Activated gamma-delta T cell treated with Interleukin-2 at 50 U/mL for 16 hours (primary cell): ENCODE data around the gene CDCA7.
"Not testable (repeated sequence)": the region's sequence is repeated elsewhere in the genome, so short reads cannot be mapped to it uniquely, and the experiment has no call there.

ENCODE experiments used
- DNase-seq: peaks from one replicate; pipeline ENCODE4 v3.0.0-alpha.2; 2020

The CDCA7 gene

DNA sequence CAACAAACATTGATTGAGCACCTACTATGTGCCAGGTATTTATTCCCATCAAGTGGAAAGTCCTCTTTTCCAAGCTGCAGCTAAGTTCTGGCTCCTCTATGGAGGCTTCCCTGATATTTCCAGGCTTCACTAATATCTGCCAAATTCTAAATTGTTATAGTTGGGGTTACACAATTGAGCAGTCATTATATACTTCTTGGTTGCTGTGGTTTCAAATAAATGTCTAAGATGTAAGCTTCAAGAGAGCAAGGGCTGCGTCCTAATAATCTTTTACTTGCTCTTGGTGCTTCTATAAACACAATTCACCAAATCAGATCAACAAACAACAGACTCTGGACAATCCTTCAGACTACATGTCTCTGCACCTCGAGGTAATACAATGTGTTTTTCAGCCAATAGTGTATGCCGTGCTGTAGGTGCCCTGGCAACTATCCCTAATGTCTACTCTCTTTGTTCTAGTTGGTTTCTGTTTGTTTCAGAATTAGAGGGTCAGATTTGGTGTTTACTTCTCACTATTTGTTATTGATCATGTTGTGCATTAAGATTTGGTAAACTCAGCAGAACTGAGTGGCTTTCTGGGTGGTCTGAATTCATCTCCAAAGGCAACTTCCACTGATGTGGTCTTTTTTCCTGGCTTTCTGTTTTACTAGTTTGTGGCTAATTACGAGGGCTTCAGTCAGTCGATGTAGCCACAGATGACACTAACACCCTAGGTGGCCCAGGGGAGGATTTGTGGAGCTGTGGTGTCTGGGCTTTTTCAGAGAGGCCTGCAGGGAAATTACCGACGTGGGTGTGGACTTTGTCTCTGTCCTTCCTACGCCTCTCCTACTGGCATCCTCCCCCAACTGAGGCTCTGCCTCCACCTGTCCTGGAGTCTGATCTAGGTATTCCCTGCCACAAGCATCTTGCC is 50.4 kb downstream of the CDCA7 start:
- no peak for DNase-seq

DNA sequence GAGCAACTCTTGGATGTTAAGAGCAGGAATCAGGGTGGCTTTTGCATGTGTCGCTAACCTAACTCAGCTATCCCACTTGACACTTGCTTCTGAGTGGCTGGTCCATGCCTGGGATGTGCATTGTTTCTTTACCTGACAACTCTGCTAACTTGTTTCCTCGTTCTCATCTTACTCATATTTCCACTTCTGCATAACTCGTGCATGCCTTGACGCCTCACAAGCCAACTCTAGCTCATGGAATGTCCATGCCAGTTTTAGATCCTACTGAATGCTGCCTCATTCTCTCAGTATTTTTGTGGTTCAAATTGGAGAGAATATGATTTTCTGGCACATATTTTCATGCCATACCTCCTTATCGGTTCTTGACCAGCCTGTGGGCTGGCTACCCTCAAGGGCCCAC is 52.5 kb downstream of the CDCA7 start:
- no peak for DNase-seq

DNA sequence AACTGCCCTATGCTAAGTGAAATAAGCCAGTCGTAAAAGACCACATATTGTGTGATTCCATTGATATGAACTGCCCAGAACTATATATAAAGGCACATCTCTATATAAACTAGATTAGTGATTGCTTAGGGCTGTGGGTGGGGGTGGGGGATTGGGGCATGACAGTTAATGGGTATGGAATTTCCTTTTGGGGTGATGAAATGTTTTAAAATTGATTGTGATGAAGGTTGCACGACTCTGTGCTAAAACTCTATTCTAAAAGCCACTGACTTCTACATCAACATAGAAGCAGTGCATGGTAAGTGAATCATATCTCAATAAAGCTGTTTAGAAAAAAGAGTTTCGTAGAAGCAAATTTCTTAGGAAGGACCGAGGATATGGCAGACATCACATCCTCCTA is 53.0 kb downstream of the CDCA7 start:
- DNase-seq = no peak

DNA sequence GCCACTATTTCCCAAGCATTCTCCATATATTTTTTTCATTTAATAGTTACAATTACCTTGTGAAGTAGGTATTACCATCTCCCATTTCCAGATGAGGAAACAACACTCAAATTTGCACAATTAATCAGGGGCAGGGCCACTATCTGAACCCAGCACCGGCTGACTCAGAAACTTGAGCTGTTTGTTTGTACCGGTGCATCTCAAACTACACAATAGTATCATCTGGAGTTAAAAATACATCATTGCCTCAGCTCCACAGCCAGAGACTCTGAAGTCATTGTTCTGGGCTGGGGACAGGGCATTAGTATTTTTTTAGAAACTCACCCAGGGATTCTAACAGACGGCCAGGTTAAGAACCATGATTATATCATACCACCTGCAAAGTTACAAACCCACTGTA is 55.9 kb downstream of the CDCA7 start:
- DNase-seq = no peak

DNA sequence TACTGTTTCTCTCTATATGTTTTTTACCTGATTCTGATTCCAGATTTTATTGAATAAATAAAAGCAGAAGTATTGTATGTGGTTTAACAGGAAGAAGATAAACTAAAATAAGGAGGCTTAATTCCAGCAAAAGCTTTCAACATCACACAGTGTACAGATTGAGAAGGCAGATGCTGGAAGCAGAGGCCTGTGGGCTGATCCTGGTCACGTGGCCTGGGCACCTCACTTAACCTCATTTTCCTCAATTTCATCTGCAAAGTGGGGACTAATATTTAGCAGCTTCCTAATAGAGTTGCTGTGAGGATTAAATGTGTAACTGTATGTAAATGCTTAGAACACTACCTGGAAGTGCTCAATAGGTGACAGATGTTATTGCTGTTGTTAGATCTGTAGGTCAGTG is 58.0 kb downstream of the CDCA7 start:
- DNase-seq = no peak

DNA sequence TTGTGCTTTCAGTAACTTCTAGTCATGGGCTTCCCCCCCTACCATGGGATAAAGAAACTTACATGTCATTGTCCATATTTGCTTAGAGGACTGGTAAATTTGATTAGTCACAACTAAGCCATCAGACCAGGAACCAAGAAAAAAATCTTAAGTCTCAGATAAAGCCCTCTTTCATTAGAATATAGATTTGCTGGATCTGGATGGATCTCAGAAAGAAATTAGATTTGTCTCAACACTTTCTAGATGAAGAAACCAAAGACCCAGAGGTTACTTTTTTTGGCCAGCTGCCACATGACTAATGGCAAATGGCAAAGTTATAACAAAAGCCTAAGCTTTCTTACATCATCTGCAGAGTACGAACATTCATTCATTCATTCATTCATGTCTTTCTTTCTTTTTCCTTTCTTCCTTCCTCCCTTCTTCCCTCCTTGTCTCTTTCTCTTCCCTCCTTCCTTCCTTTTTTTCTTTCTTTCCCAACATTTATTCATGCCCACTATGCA is 60.2 kb downstream of the CDCA7 start:
- DNase-seq = no peak

DNA sequence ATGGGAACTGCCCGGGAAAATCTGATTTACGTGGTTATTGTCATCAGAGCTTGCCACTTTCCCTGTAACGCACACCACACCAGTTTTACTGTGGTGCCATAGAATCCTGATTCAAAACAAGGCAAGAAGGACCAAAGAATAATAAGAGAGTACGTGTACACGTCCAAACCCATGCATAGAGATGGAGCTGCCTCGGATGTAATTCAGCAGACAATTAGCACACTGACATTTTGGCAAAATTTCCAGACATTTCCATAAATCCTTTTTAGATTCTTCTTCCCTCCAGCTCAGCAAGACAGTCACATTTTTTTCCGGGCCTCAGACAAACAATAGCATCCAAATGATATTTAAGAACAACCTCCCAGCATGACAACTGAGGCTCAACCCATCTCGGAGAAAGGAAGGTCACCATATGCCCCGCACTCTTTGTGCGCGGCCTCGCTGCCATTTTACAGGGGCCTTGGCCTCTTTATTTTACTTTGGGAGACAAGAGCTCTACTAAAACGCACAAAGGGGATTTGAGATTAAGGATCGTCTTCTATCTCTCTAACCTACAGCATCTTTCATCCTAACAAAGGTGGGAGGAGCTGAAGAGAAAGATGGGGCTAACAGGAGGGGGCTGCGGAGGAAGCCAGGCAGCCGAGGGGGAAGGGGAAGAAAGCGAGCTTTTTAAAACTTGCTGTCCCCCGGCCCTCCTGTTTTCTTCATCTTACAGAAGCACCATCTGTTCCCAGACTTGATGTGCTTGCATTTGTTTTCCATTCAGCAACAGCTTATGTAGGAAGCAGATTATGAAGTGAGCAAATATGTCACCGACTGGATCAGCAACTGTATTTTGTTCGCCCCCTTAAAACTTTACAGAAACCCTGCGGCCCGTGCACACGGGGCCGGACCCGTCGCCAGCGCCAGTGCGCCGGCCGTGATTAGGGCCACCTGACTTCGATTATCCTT is 61.0 kb downstream of the CDCA7 start:
- DNase-seq = no peak

DNA sequence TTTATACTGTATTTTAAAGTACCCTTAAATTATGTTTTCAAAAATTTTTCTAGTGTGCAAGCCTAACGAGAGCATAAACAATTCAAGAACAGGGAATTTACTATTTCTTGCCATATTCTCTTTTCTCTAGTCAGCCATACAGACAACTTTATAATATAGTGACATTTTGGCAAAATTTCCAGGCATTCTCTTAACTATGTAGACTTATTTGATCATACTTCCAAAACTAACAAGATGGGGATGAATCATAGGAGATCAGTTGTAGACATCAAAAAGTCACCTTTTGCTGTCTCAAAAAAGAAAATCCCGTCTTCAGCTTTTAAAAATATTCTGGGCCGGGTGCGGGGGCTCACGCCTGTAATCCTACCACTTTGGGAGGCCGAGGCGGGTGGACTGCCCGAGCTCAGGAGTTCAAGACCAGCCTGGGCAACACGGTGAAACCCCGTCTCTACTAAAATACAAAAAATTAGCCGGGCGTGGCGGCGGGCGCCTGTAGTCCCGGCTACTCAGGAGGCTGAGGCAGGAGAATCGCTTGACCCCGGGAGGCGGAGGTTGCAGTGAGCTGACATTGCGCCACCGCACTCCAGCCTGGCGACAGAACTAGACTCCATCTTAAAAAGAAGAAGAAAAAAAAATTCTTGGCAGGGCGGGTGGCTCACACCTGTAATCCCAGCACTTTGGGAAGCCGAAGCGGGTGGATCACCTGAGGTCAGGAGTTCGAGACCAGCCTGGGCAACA is 61.9 kb downstream of the CDCA7 start:
- DNase-seq = not testable (repeated sequence)

DNA sequence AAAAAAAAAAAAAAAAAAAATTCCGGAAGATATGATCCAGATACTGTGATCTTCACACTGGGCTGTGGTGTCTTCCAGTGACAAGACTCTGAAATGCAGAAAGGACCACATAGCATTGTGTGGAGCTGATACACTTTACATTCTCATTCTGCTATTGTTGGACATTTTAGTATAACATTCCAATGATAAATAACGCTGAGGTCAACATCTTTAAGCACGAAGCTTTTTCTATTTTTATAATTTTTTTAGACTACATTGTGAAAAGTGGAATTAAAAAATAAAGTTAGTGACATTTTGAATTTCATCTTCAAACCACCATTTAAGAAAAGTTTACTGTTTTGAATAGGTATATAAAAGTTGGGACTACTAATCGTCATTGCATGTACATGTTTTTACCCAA is 62.7 kb downstream of the CDCA7 start:
- DNase-seq = no peak

DNA sequence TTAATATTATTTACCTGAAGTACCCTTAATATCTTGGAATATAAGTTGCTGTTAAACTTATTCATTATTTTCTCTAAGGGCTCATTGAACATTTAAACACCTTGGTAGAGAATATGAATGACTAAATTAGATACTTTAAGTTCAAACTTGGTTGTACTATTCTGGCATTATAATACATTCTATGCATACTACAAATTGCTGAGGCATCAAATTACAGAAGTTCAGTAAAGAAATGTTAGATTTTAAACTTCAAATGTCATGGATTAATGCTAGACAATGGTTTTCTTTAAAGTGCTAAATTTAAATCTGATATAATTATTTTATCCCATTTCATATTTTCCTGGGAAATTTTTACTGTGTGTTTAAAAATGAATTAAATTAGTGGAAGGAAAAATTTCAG is 63.1 kb downstream of the CDCA7 start:
- DNase-seq = no peak
